ENCODE results near the gene PLG.

DNA sequence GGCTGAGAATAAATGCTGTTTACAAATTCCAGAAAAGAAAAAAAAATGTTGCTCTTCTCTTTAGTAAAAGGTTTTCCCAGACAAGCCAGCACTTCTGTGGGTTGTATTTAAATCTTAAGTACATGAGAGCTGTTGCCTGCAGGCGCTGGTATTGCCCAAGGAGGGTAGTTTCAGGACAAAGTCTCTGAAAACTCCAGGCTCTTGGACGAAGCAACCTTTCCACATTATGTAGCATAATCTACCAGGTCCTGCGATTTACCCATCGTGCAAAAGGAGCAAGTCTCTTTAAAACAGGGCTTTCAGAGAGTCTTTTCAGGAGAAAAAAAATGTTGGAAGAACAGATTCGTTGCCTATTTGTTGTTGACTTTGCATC, 65.6 kb downstream of the PLG start:
- no peak for TF ChIP-seq POLR2A (IDR thresholded peaks at IDR 0.05)
- TF ChIP-seq, protein P1, sequence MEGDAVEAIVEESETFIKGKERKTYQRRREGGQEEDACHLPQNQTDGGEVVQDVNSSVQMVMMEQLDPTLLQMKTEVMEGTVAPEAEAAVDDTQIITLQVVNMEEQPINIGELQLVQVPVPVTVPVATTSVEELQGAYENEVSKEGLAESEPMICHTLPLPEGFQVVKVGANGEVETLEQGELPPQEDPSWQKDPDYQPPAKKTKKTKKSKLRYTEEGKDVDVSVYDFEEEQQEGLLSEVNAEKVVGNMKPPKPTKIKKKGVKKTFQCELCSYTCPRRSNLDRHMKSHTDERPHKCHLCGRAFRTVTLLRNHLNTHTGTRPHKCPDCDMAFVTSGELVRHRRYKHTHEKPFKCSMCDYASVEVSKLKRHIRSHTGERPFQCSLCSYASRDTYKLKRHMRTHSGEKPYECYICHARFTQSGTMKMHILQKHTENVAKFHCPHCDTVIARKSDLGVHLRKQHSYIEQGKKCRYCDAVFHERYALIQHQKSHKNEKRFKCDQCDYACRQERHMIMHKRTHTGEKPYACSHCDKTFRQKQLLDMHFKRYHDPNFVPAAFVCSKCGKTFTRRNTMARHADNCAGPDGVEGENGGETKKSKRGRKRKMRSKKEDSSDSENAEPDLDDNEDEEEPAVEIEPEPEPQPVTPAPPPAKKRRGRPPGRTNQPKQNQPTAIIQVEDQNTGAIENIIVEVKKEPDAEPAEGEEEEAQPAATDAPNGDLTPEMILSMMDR (IDR thresholded peaks at IDR 0.05): peak in 1 of 4 experiments; percentile 5

Data from uterus (tissue), 2 donors.